ENCODE data around the gene CHCHD5. TPM values are rescaled to one million over a fixed set of nuclear protein-coding genes. Genes with fewer than 3 reads are reported as not detected.

CHCHD5 gene
- polyA plus RNA-seq, 3 donors: 37.1 to 77.3 (median 56.2) TPM

- H3K36me3 Mint-ChIP-seq: peaks cover 25 to 33% of the 10 kb centered on the region in 2 donors
- no peak overlapping the region for H3K4me3 Mint-ChIP-seq
- no peak for TF ChIP-seq CTCF (IDR thresholded peaks at IDR 0.05)
- peaks cover 14% of the 10 kb centered on the region in 2 donors for H3K4me1 ChIP-seq (ENCODE audit: control insufficient read depth in 1 of 2, insufficient read depth in 2 of 2, low read length in 2 of 2)
- no peak overlapping the region for H3K27ac ChIP-seq (ENCODE audit: low read depth in 1 of 2, low read length in 2 of 2)
- peaks cover 24 to 30% of the 10 kb centered on the region in 2 donors for H3K36me3 ChIP-seq (replicated peaks in 1 of 2; ENCODE audit: control insufficient read depth in 1 of 2, insufficient read depth in 2 of 2, low read length in 2 of 2)
- no peaks in the 10 kb centered on the region for H3K27me3 ChIP-seq (ENCODE audit: control insufficient read depth in 2 of 2, insufficient read depth in 2 of 2, low read length in 2 of 2)
- no peak overlapping the region for H3K27ac Mint-ChIP-seq
- peak in 2 of 3 donors; percentile 7 to 20 for DNase-seq
- H4K20me1 ChIP-seq (ENCODE audit: insufficient read depth, low read length): no peaks in the 10 kb centered on the region
- no peak overlapping the region for H3K4me3 ChIP-seq (replicated peaks in 1 of 3; ENCODE audit: low read depth in 2 of 3, low read length in 3 of 3)
- H3K9me3 Mint-ChIP-seq: peaks cover 0 to 2% (median 0%) of the 10 kb centered on the region in 7 donors
- intact Hi-C loops (cut with micrococcal nuclease): no loop called here
- H2AFZ ChIP-seq (ENCODE audit: insufficient read depth, low read depth, low read length, poor library complexity, severe bottlenecking): no peak overlapping the region
- H3K9ac ChIP-seq (ENCODE audit: insufficient read depth, low read length, poor library complexity, severe bottlenecking): no peak overlapping the region
- no peaks in the 10 kb centered on the region for H3K9me3 ChIP-seq (replicated peaks in 1 of 2; ENCODE audit: control insufficient read depth in 1 of 2, insufficient read depth in 1 of 2, low read length in 2 of 2)
- H3K4me2 ChIP-seq (replicated peaks; ENCODE audit: extremely low read depth, low read length, poor library complexity, severe bottlenecking): no peak overlapping the region
- H3K79me2 ChIP-seq (ENCODE audit: insufficient read depth, low read length): no peaks in the 10 kb centered on the region
- peaks cover 23% of the 10 kb centered on the region for H3K4me1 Mint-ChIP-seq
- H3K27me3 Mint-ChIP-seq (ENCODE audit: low read depth in 3 of 3): no peaks in the 10 kb centered on the region
Observed at GRCh38 chr2:112579241-112579640, 5.2 kb upstream of the CHCHD5 start.

- H3K4me1 Mint-ChIP-seq: peaks cover 29% of the 10 kb centered on the region
- Histone ChIP-seq H3K27me3 (ENCODE audit: control insufficient read depth in 2 of 2, insufficient read depth in 2 of 2, low read length in 2 of 2) (no peaks in the 10 kb centered on the region), H3K9ac (ENCODE audit: insufficient read depth, low read length, poor library complexity, severe bottlenecking) (no peak overlapping the region), H3K27ac (ENCODE audit: low read depth in 1 of 2, low read length in 2 of 2) (no peak overlapping the region), H4K20me1 (ENCODE audit: insufficient read depth, low read length) (no peaks in the 10 kb centered on the region), H3K4me2 (replicated peaks; ENCODE audit: extremely low read depth, low read length, poor library complexity, severe bottlenecking) (no peak overlapping the region), H3K4me3 (replicated peaks in 1 of 3; ENCODE audit: low read depth in 2 of 3, low read length in 3 of 3) (no peak overlapping the region), H3K4me1 (ENCODE audit: control insufficient read depth in 1 of 2, insufficient read depth in 2 of 2, low read length in 2 of 2) (peaks cover 18 to 21% of the 10 kb centered on the region in 2 donors), H3K9me3 (replicated peaks in 1 of 2; ENCODE audit: control insufficient read depth in 1 of 2, insufficient read depth in 1 of 2, low read length in 2 of 2) (no peaks in the 10 kb centered on the region), H3K36me3 (replicated peaks in 1 of 2; ENCODE audit: control insufficient read depth in 1 of 2, insufficient read depth in 2 of 2, low read length in 2 of 2) (peaks cover 16 to 21% of the 10 kb centered on the region in 2 donors), H3K79me2 (ENCODE audit: insufficient read depth, low read length) (no peaks in the 10 kb centered on the region), H2AFZ (ENCODE audit: insufficient read depth, low read depth, low read length, poor library complexity, severe bottlenecking) (no peak overlapping the region)
- peak overlapping the region in 1 of 7 donors; percentile 25 for H3K27ac Mint-ChIP-seq
- intact Hi-C loops (cut with micrococcal nuclease): loop anchor here (5.0 kb wide), 2 partner anchors 98 to 523 kb away; partner anchors contain the start of genes TMEM87B (in 1 of the 2) and TTL (in 1 of the 2)
- peaks cover 18 to 25% of the 10 kb centered on the region in 2 donors for H3K36me3 Mint-ChIP-seq
- H3K4me3 Mint-ChIP-seq: no peak overlapping the region
- no peaks in the 10 kb centered on the region for H3K27me3 Mint-ChIP-seq (ENCODE audit: low read depth in 3 of 3)
- no peak for TF ChIP-seq CTCF (IDR thresholded peaks at IDR 0.05)
- DNase-seq: no peak
- no CpG with 5 or more reads among the region's 7 CpGs for WGBS (ENCODE audit: insufficient coverage)
- peaks cover 0 to 5% (median 0%) of the 10 kb centered on the region in 7 donors for H3K9me3 Mint-ChIP-seq
Observed at GRCh38 chr2:112580084-112580483, 4.3 kb upstream of the CHCHD5 start.

All from CD14-positive monocyte (primary cell).